GM18907 (cell line): ENCODE measurements around the gene RNU1-1.
"Not testable (repeated sequence)": the region's sequence is repeated elsewhere in the genome, so short reads cannot be mapped to it uniquely, and the experiment has no call there.

Source experiments
- ATAC-seq: cut with Tn5 transposase; IDR thresholded peaks from one replicate; pipeline ENCODE4 v1.9.1; 2021; ENCODE audit warnings: mild to moderate bottlenecking, moderate library complexity; ENCODE audit not compliant: unreplicated experiment

The RNU1-1 gene

DNA sequence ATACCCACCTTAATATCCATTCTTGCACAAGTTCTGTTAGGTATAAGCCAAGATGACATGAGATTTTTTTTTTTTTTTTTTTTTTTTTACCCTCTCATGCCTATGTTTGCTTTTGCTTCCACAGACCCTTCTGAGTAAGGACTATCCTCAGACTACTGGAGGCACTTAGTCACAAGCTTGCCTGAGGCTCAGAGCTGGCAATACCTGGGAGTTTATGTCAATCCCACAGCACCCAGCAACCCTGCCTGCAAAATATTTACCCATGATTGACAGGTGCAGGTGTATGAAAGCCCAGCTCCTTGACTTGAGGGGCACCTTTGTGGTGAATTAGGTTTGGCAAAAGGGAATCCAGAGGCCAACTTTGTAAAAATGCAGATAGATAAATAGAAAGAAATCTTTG, 11.7 kb upstream of the RNU1-1 start:
- not testable (repeated sequence) for ATAC-seq

DNA sequence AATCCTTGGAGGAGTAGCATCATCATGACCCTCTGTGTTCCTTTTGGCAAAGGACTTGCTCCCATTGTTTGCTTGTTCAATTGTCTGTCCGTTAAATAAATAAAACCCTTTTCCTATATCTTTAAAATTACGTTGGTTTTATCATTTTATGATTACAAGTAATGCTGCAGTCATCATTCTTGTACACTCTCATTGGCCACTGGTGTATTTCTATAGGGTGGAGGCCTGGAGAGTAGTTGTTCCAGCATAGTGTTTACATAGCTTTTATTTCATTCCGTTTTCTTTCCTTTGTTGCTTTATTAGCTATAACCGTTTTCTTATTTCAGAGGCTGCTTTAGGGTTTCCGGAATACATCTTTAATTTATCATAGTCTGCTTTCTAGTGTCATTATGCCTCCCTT, 7.6 kb upstream of the RNU1-1 start:
- ATAC-seq: not testable (repeated sequence)

DNA sequence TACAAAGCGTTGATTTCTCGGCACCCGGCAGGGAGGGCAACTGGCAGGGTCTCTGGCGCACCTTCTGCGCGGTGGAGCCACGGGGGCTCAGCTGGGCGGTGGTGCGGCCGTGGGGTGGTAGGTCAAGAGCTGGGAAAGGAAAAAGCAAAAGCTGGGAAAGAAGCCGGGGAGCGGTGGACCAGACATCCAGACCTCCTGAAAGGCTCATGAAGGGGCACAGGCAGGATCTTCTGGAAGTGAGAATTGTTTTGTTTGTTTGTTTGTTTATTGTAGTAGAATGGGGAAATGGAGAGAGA, 7.2 kb upstream of the RNU1-1 start:
- ATAC-seq: no peak

DNA sequence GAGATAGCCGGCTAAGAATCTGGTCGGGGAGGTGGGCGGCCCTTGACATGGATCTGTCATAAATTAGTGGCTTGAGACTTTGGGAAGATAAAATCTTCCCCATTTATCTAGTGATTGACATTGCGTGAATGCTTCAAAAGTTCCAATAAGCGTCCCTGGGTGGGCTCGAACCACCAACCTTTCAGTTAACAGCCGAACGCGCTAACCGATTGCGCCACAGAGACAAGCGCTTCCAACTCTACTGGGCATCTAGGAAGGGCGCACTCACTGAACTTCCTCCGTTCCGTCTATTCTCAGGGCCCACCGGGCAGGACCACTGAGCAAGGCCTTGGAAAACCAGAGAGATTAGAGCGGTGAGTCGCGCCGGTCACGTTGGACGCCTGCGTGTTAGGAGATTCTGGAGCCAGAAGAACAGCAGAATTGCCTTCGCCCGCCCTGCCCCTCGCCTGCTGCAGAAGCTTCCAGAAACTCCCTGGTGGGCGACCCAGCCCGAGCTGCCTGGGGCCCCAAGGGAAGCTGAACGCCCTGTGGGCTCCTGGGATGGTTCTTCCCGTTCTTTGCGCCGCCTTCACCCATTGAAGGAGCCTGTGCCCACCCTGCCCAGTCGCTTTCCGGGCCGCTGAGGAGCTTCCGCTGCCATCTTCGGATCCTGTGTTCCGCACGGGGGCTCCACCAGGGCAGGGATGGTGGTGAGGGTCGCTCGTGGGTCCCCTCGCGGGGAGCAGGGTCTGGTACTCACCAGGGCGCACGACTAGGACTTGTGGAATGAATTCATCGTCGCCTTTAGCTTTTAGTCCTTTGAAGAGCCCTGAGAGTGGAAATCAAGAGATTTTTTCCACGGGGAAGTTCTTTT, 6.6 kb upstream of the RNU1-1 start:
- ATAC-seq: not testable (repeated sequence)

DNA sequence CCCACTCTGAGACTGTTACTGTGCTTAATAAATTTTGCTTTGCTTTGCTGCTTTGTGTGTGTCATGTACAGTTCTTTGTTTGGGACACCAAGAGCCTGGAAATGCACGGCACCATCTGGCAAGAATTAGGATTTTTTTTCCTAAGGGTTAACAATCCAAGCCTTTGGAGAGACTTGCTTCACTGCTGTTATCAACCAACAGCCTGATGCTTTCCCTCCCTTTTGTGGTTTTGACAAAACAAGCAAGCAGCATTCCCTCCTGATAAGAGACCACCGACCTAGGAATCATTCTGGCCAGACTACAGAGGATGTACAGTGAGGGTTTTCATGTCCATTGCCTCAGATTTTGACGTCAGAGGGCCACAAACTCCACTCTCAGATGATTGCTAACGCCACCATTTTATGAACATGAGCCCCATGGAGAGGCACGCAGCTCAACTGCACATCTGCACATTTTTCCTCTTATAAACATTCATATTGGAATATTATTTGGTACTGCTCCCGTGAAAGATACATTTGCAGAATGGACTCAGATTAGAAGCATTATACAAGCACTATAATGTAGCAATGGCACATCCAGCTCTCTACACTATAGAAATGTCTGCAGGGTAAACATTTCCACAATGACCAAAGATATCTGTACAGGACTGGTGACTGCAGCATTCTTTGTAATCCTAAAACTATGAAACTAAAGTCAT, 5.3 kb upstream of the RNU1-1 start:
- ATAC-seq: not testable (repeated sequence)

DNA sequence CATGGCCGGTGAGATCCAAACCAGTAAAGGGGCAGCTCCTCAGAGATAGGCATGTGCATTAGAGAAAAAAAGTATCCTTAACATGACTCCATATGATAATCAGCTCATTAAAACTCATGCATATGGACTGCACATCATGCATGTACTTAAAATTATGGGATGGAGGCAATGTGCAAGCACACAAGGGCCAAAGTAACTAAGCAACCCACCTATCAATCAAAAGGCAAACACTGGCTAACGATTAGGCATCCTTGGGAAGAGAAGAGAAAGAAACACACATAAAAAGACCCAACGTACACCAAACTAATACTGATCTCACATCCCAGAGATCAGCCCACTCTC, 4.8 kb upstream of the RNU1-1 start:
- ATAC-seq: not testable (repeated sequence)

DNA sequence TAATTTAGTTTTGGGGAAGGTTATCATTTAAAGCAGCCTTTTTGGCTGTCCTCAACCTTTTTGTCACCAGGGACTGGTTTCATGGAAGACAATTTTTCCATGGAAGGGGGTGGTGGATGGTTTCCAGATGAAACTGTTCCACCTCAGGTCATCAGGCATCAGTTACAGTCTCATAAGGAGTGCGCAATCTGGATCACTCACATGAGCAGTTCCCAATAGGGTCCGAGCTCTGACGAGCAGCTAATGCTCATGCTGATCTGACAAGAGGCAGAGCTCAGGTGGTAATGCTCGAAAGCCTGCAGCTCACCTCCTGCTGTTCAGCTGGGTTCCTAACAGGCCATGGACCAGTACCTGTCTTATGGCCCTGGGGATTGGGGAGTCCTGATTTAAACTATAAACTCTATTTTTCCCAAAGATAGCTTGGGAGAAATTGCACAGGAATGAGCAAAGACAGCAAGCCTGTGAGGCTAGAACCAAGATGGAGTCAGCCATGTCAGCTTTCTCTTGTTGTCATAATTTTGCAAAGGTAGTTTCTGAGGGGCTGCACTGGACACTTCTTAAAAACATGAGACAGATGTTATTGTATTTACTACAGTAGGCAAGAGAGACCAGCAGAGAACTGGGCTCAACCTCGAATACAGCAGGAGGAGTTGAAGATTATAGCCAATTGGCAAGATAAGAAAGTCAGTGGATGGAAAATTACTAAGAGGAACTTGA, 2.8 kb upstream of the RNU1-1 start:
- not testable (repeated sequence) for ATAC-seq

DNA sequence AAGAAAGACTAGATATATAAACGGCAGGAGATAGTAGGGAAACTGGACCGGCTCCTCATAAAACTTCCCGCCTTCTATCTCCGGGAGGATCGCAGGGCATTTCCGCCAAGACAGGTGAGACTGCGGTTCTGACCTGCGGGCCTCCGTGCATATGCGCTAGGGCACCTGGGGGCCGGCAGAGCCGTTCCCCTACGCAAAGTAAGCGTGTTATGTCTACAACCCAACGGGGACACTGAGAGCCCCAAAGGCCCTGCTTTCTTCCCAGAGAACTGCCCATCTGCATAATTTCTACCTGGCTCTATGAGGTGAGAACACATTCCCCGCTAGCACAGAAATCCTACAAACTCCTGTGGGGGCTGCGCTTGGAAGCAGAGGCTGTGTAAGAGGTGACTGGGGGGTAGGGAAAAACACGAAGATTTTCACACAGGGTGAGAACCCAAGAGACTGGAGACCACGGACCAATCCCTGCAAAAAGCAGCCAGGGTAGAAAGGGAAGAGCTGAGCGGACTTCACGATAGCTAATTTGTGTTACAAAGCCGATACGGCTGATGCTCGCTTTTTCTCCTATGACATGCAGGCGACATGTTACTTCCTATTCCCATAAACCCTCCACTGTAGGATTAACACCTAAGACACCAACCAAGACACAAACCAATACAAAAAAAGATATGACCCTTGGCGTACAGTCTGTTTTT, 526 bp downstream of the RNU1-1 start:
- ATAC-seq: peak; percentile 86

DNA sequence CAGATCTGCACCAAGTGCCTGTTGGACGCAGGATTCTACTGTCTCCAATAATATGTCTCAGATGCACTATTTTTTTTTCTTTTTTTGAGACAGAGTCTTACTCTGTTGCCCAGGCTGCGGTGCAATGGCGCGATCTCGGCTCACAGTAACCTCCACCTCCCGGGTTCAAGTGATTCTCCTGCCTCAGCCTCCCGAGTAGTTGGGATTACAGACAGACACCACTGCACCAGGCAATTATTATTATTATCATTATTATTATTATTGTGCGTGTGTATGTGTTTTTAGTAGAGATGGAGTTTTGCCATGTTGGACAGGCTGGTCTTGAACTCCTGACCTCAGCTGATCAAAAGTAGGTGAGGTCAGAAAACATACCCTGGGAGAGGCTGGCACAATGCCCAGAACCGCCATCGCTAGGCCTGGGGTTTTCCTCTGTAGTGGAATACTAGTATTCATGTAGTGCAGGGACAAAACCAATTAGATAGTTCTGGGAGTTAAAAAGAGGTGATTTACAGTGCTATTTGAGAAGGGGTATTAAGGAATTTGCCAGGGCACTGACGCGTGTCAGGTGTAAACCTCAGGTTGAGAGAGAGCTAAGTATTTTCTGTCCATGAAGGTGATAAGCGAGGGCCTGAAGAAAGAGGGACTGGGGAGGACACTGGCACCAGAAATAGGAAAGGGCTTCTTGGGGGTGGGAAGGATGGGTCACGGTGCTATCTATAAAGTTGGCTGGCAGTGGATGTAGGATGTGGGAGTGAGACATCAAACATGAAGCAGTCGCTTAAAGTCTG, 1.3 kb downstream of the RNU1-1 start:
- ATAC-seq: not testable (repeated sequence)

DNA sequence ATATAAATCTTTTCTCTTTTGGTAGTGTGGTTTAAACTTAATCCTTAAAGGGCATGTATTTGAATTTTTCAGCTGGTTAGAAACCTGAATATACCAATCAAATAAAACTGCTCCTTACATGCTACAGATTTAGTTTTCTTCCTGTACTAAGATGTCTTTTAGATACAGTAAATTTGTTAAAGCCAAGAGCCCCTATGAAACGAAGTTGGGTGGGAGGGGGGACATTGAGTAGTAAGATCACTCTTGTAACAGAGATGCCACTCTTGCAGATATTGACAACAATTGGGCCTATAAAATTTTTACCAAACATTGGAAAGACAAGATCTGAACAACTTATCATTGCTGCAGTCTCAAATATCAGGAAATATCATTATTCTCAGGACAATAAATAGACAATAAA, 2.2 kb downstream of the RNU1-1 start:
- not testable (repeated sequence) for ATAC-seq

DNA sequence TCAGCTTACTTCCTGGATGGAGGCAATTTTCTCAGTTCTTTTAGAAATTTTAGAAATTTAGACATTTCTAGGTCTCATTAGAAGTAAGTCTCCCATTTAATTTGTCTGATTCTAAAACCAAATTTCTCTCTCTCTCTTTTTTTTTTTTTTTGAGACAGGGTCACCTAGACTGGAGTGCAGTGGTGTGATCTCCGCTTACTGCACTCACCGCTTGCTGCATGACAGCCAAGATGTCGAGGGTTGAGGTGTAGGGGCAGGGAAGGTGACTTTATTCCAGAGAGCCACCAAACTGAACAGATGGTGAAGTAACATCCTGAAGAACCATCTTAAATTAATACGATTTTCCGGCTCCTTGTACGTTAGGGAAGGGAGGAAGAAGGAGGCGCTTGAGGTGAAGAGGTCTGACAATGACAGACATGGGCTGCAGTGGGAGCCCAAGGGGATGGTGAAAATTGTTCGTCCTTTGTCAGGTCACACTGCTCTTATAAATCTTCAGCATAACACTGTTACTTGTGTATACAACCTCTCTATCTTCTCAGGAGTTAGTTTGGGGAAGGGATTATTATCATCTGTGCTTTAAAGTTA, 5.1 kb downstream of the RNU1-1 start:
- not testable (repeated sequence) for ATAC-seq

DNA sequence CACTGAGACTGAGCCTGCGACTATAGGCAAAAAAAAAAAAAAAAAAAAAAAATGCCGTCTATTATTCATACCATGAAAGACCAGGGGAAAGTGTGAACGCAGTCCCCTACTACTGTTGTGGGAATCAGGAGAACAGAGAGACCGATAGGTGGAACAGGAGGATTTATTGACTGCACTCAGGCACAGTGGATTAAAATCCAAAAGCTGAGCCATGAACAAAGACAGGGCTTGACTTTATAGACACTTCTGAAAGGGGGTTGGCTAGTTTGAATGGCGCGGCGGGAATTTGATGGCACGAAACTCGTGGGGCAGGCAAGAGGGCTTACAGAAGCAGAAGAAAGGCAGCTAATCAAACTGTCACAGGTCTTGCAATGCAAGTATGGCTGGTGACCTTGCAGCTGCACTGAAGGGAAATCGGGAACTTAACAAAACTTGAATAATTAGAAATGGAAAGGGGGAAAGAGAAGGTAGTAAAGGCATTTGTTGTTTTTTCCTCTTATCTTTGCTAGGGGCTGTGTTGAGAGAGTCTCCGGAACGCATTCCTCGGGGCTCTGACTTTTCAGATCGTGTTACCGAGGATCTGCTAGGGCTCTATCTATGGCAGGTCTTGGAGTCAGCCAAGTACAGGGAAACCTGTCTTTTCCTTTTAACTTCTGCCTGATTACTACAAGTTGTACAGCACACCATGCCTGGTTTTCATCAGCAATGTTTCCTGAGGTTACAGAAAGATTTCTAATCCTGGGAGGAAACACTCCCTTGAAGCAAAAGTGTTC, 7.5 kb downstream of the RNU1-1 start:
- ATAC-seq: not testable (repeated sequence)

DNA sequence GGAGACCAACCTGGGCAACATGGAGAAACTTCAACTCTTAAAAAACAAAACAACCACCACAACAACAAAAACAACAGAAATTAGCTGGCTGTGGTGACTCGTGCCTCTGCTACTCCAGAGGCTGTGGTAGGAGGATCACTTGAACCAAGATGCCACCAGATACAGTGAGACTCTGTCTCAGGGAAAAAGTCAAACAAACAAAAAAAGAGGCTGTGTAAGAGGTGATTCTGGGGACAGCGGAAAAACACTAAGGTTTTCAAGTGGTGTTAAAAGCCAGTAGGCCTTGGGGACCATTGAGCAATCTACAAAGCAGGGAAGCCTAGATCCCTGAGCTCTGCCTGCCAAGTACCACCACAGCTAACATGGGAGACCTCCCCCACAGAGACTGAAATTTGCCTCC, 8.2 kb downstream of the RNU1-1 start:
- not testable (repeated sequence) for ATAC-seq

DNA sequence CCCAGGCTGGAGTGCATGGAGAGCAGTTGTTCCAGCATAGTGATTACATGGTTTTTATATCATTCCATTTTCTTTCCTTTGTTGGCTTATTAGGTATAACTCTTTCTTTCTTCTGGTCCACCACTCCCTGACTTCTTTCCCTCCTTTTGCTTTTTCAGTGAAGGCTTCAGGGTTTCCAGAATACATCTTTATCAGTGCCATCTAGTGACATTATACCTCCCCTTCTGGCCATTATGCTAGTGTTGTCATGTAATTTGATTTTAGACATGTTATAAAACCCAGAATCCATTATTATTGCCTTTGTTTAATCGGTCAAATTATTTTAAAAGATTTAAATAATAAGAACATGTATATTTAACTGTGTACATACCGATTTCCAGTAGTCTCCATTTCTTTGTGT, 10.6 kb downstream of the RNU1-1 start:
- no peak for ATAC-seq

DNA sequence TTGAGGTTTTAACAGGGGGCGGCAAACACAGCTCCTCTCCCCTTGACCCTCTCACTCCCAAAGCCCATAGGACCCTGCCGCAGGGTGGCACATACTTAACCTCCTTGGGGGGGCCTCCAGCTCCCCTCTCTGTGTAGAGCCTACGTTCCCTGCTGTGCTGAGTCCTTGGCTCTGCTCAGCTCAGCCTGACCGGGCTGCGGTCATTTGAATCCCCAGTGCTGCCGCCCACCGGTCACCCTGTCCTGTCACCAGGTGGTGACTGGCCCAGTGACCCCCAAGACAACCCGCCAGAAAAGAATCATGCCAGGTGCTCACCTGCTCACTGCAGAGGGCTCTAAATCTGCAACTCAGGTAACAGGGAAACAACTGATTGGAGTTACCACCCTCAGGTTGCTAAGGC, 12.6 kb downstream of the RNU1-1 start:
- ATAC-seq: not testable (repeated sequence)

DNA sequence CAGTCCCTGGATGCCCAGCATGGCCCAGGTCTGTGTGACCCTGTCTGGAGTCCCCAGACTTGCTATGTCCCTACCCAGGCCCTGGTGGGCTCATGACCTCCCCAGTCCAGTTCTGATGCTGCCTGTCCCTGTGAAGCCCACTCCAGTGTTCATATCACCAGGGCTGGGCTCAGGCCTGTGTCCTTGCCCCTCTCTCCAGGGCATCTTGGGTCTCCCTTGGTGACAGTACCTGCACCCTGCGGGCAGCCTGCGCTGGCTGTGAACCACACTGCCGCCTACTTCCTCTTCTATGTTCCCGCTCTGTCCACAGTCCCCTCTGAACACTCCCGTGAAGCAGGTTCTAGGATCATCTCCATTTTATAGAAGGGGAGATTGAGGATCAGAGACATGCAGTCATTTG, 13.1 kb downstream of the RNU1-1 start:
- ATAC-seq: not testable (repeated sequence)

DNA sequence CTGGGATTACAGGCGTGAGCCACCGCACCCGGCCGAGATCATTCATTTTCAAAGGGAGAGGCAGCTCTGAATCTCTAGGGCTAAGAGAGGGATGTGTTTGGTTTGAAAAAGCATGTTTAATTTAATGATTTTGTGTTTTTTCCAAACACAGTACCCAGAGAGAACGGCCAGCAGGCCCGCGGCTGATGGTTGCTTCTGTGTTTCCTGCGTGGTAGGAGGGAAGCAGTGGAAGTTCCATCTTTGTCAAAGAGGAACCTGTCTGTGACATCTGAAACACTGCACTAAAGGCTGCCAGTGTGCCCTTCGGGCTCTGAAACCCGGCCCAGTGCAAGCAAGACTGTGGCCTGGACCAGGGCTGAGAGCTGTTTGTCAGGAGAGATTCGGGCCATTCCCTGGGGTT, 13.6 kb downstream of the RNU1-1 start:
- ATAC-seq: not testable (repeated sequence)

DNA sequence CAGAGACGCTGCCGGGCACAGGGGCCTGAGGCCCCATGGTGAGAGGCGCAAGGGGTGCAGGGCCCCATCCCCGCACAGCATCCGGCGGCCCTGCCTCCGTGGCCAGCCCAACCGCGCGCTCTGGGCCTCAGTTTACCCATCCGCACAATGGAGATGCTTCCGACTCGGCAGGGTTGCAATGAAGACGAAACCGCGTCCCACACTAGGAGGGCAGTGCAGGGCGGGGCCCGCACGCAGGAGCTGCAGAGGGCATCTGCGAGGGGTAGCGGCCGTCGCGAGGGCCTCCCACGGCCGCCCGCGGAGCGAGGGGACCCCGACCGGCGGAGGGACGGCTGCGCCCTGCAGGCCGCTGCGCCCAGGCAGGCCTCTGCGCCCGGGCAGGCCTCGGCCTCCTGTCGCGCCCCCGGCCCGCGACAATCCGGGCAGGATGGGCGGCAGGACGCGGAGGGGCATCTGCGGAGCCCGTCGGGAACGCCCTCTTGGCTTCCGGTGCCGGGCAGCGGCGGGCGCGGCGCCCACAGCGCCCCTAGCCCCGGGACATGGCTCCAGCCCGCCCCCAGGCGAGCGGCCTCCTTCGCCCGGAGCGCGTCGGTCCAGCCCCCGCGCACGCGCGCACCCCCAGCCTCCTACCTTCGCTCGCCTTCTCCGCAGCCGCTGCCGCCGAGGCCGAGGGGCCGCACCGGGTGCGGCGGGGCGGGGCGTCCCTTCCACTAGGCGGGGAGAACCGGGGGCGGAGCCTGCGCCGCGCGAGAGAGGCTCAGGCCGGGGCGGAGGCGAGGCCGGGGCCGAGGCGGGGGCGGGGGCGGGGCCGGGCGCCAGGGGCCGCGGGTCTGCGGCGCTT, 15.3 kb downstream of the RNU1-1 start:
- ATAC-seq: peak; percentile 86
